HepG2 (cell line): ENCODE data around the gene FAM228B. TPM values are rescaled to one million over a fixed set of nuclear protein-coding genes. Genes with fewer than 3 reads are reported as not detected.

Experiments used
- ATF3 ChIP-seq: sonication (generic); formaldehyde crosslinking; IDR thresholded peaks from 2 replicates; pipeline ENCODE4 v1.4.0; 2020; ENCODE audit warnings: missing genetic modification reagents
- CBFB ChIP-seq: sonication (generic); formaldehyde crosslinking; IDR thresholded peaks from 2 replicates; pipeline ENCODE4 v1.4.0; 2020; ENCODE audit warnings: missing genetic modification reagents
- DMAP1 ChIP-seq: IDR thresholded peaks from 2 replicates; pipeline ENCODE4 v1.6.1; 2016
- ETV6 ChIP-seq: sonication (generic); formaldehyde crosslinking; conservative IDR thresholded peaks from 2 replicates; pipeline ENCODE4 v1.4.0; 2020; ENCODE audit warnings: missing genetic modification reagents
- GTF3A ChIP-seq: sonication (generic); formaldehyde crosslinking; conservative IDR thresholded peaks from 2 replicates; pipeline ENCODE4 v1.4.0; 2020; ENCODE audit warnings: mild to moderate bottlenecking, missing genetic modification reagents
- IKZF4 ChIP-seq: sonication (generic); formaldehyde crosslinking; IDR thresholded peaks from 2 replicates; pipeline ENCODE4 v1.5.1; 2020; ENCODE audit warnings: borderline replicate concordance, mild to moderate bottlenecking, low read depth, missing genetic modification reagents; ENCODE audit errors: not compliant biosample characterization
- JUN ChIP-seq: sonication (generic); formaldehyde crosslinking; IDR thresholded peaks from 2 replicates; pipeline ENCODE4 v1.4.0; 2020; ENCODE audit warnings: mild to moderate bottlenecking, missing genetic modification reagents
- KAT8 ChIP-seq: IDR thresholded peaks from 2 replicates; pipeline ENCODE4 v1.6.1; 2016; ENCODE audit warnings: missing genetic modification reagents, missing compliant biosample characterization
- MIER2 ChIP-seq: IDR thresholded peaks from 2 replicates; pipeline ENCODE4 v1.6.1; 2016; ENCODE audit warnings: missing biosample characterization, missing genetic modification reagents
- MXD1 ChIP-seq: sonication (generic); formaldehyde crosslinking; IDR thresholded peaks from 2 replicates; pipeline ENCODE4 v1.4.0; 2020; ENCODE audit warnings: mild to moderate bottlenecking, missing genetic modification reagents
- MYPOP ChIP-seq: sonication (generic); formaldehyde crosslinking; IDR thresholded peaks from 2 replicates; pipeline ENCODE4 v1.8.1; 2023; ENCODE audit warnings: mild to moderate bottlenecking, moderate library complexity, missing genetic modification reagents
- NFIC ChIP-seq: IDR thresholded peaks from 2 replicates; pipeline ENCODE4 v1.6.1; 2012; ENCODE audit warnings: mild to moderate bottlenecking, low read length, inconsistent platforms
- NR2F1 ChIP-seq, 2 experiments: fragments of 450-650 bp in 1 of 2; formaldehyde crosslinking in 1 of 2; IDR thresholded peaks; 2 replicates each; pipeline versions ENCODE4 v1.5.0 to v1.6.1; 2016 to 2020; ENCODE audit warnings: mild to moderate bottlenecking in 1 of 2, missing compliant biosample characterization in 1 of 2, missing genetic modification reagents in 1 of 2, moderate library complexity in 1 of 2
- PAF1 ChIP-seq: IDR thresholded peaks from 2 replicates; pipeline ENCODE4 v1.6.1; 2016; ENCODE audit warnings: missing genetic modification reagents, missing compliant biosample characterization
- TCF12 ChIP-seq, 2 experiments: fragments of 450-650 bp in 1 of 2; sonication (generic) in 1 of 2; formaldehyde crosslinking in 1 of 2; IDR thresholded peaks; 2 replicates each; pipeline versions ENCODE4 v1.6.1 to v1.8.0; 2017 to 2022; ENCODE audit warnings: antibody characterized with exemption in 1 of 2, mild to moderate bottlenecking in 1 of 2, missing genetic modification reagents in 1 of 2, moderate library complexity in 1 of 2
- TRIM24 ChIP-seq: sonication (generic); formaldehyde crosslinking; IDR thresholded peaks from 2 replicates; pipeline ENCODE4 v1.8.0; 2022; ENCODE audit warnings: mild to moderate bottlenecking, missing genetic modification reagents
- ZBTB49 ChIP-seq: sonication (generic); formaldehyde crosslinking; IDR thresholded peaks from 2 replicates; pipeline ENCODE4 v1.4.0; 2020; ENCODE audit warnings: missing genetic modification reagents, borderline replicate concordance
- ZNF234 ChIP-seq: sonication (generic); formaldehyde crosslinking; conservative IDR thresholded peaks from 2 replicates; pipeline ENCODE4 v1.5.1; 2020; ENCODE audit warnings: mild to moderate bottlenecking, missing genetic modification reagents
- ZNF34 ChIP-seq: sonication (generic); formaldehyde crosslinking; IDR thresholded peaks from 2 replicates; pipeline ENCODE4 v1.4.0; 2020; ENCODE audit warnings: mild to moderate bottlenecking, missing genetic modification reagents, borderline replicate concordance
- ZNF362 ChIP-seq: sonication (generic); formaldehyde crosslinking; IDR thresholded peaks from 2 replicates; pipeline ENCODE4 v1.4.0; 2020; ENCODE audit warnings: missing genetic modification reagents, mild to moderate bottlenecking, borderline replicate concordance
- ZNF441 ChIP-seq: sonication (generic); formaldehyde crosslinking; IDR thresholded peaks from 2 replicates; pipeline ENCODE4 v1.7.0; 2021; ENCODE audit warnings: missing genetic modification reagents, borderline replicate concordance
- ZNF570 ChIP-seq: sonication (generic); formaldehyde crosslinking; IDR thresholded peaks from 2 replicates; pipeline ENCODE4 v1.4.0; 2020; ENCODE audit warnings: mild to moderate bottlenecking, missing genetic modification reagents, borderline replicate concordance
- ZNF891 ChIP-seq: sonication (generic); formaldehyde crosslinking; IDR thresholded peaks from 2 replicates; pipeline ENCODE4 v1.5.0; 2020; ENCODE audit warnings: mild to moderate bottlenecking, missing genetic modification reagents
- polyA plus RNA-seq, 8 experiments: library from polyadenylated mRNA; depleted of rRNA in 3 of 8; stranded (reverse) in 7 of 8; unstranded in 1 of 8; fragments of >200 nt; fragmentation: Illumina TruSeq in 4 of 8; extraction: Trizol in 4 of 8; gene quantifications; 2 replicates each; pipeline versions ENCODE4 v1.2.1 to v1.2.3, GENCODE V29; 2011 to 2016; ENCODE audit warnings: low read depth in 4 of 8, missing spikeins in 1 of 8, mixed read lengths in 1 of 8; ENCODE audit not compliant: insufficient read depth in 1 of 8
- total RNA-seq, 5 experiments: library from RNA; depleted of rRNA; stranded (reverse); fragments of >200 nt; fragmentation: Illumina TruSeq; extraction: Trizol; gene quantifications; 2 replicates each; pipeline ENCODE4 v1.2.3, GENCODE V29; 2016; ENCODE audit warnings: low read depth in 1 of 5

The FAM228B gene
- total and polyA plus RNA-seq, 2 of the 13 experiments (the other 11 are each of a cell fraction or from before 2014, with no cell fraction given): 0.79 to 1.1 TPM

GRCh38 chr2:24123195-24123921, at the start of gene FAM228B, which contains the start of gene PFN4 (continued):
- peak; percentile 74 for TF ChIP-seq ZNF891 (CRISPR knock-in tag)
- no peak for TF ChIP-seq NFIC
- TF ChIP-seq ZNF34 (CRISPR knock-in tag): peak; percentile 76; the same call in 1 of the 2 replicates
- no peak for TF ChIP-seq ETV6 (CRISPR knock-in tag)
- no peak for TF ChIP-seq NR2F1 (CRISPR knock-in tag; IDR thresholded peaks at IDR 0.05)
- TF ChIP-seq TRIM24: no peak
- peak; percentile 92 for TF ChIP-seq IKZF4
- peak; percentile 33 for TF ChIP-seq DMAP1 (CRISPR knock-in tag)
- no peak for TF ChIP-seq ZBTB49 (CRISPR knock-in tag)
- TF ChIP-seq TCF12 (IDR thresholded peaks at IDR 0.05): no peak
- TF ChIP-seq TCF12 (CRISPR knock-in tag; IDR thresholded peaks at IDR 0.05): peak; percentile 82; the same call in 1 of the 2 replicates
- TF ChIP-seq PAF1 (CRISPR knock-in tag): no peak
- TF ChIP-seq JUN (CRISPR knock-in tag): peak; percentile 65; the same call in 1 of the 2 replicates
- TF ChIP-seq ATF3 (CRISPR knock-in tag): no peak
- peak; percentile 44 for TF ChIP-seq CBFB (CRISPR knock-in tag)
- TF ChIP-seq MXD1 (CRISPR knock-in tag): peak; percentile 76
- TF ChIP-seq ZNF441 (CRISPR knock-in tag): peak; percentile 77; the same call in 1 of the 2 replicates
- TF ChIP-seq ZNF234 (CRISPR knock-in tag): no peak; the same call in 1 of the 2 replicates
- TF ChIP-seq KAT8 (CRISPR knock-in tag): peak; percentile 65
- TF ChIP-seq ZNF570 (CRISPR knock-in tag): peak; percentile 81; the same call in 1 of the 2 replicates
- peak; percentile 91 for TF ChIP-seq MYPOP (CRISPR knock-in tag)
- TF ChIP-seq GTF3A (CRISPR knock-in tag): peak; percentile 87; the same call in 1 of the 2 replicates
- 0 out of 2 replicates have a peak, but pooled peaks have one; percentile 26 for TF ChIP-seq MIER2
- peak; percentile 11; the same call in 1 of the 2 replicates for TF ChIP-seq ZNF362
